PC-9 (cell line): ENCODE results near the gene AATF. TPM values are rescaled to one million over a fixed set of nuclear protein-coding genes. Genes with fewer than 3 reads are reported as not detected.

ENCODE experiments used
- BruUV-seq: library from RNA; stranded (reverse); fragments of 400-500 nt; replicated peaks from 2 replicates; lab custom pipeline; 2021; lab: Mats Ljungman, UMichigan
- CTCF ChIA-PET: fragments of 300-600 bp; sonication (Branson Sonifier 250); formaldehyde crosslinking; loops from one replicate; lab custom pipeline; 2022; ENCODE audit warnings: antibody characterized with exemption; lab: Charles Lee
- POLR2A ChIA-PET: fragments of 300-600 bp; sonication (Branson Sonifier 250); formaldehyde crosslinking; loops from one replicate; lab custom pipeline; 2022; ENCODE audit warnings: antibody characterized with exemption; ENCODE audit not compliant: unreplicated experiment; lab: Charles Lee
- DNase-seq, 2 experiments: peaks; one replicate each; pipeline versions ENCODE4 v3.0.0 to v3.0.0-alpha.2; 2015 to 2022; ENCODE audit warnings: mixed read lengths in 1 of 2
- H2AFZ ChIP-seq: fragments of 200-600 bp; sonication (generic); 2 replicates; pipeline ENCODE4 v1.8.1; 2017; ENCODE audit warnings: antibody characterized with exemption
- H3F3A ChIP-seq: fragments of 200-600 bp; sonication (generic); 2 replicates; pipeline ENCODE4 v1.8.1; 2017; ENCODE audit warnings: antibody characterized with exemption, mild to moderate bottlenecking, low read depth; ENCODE audit not compliant: insufficient read depth
- H3K27ac ChIP-seq: fragments of 200-600 bp; sonication (generic); 2 replicates; pipeline ENCODE4 v1.6.1; 2016; ENCODE audit warnings: mixed run types
- H3K27me3 ChIP-seq: fragments of 200-600 bp; sonication (generic); 2 replicates; pipeline ENCODE4 v1.6.1; 2016; ENCODE audit warnings: low read depth, mixed run types; ENCODE audit not compliant: insufficient read depth
- H3K36me3 ChIP-seq: fragments of 200-600 bp; sonication (generic); 2 replicates; pipeline ENCODE4 v1.6.1; 2016; ENCODE audit warnings: low read depth, mixed run types
- H3K4me1 ChIP-seq: fragments of 200-600 bp; sonication (generic); replicated peaks from 2 replicates; pipeline ENCODE4 v1.6.1; 2016; ENCODE audit warnings: mixed run types; ENCODE audit not compliant: insufficient read depth
- H3K4me2 ChIP-seq: fragments of 200-600 bp; sonication (generic); 2 replicates; pipeline ENCODE4 v1.6.1; 2017; ENCODE audit warnings: mixed run types
- H3K4me3 ChIP-seq: fragments of 200-600 bp; sonication (generic); 2 replicates; pipeline ENCODE4 v1.6.1; 2016; ENCODE audit warnings: mixed run types
- H3K79me2 ChIP-seq: fragments of 200-600 bp; sonication (generic); 2 replicates; pipeline ENCODE4 v1.6.1; 2017; ENCODE audit warnings: low read depth, mixed run types
- H3K9me2 ChIP-seq: fragments of 200-600 bp; sonication (generic); 2 replicates; pipeline ENCODE4 v1.8.1; 2017; ENCODE audit warnings: mild to moderate bottlenecking; ENCODE audit not compliant: insufficient read depth
- H3K9me3 ChIP-seq: fragments of 200-600 bp; sonication (generic); 2 replicates; pipeline ENCODE4 v1.8.1; 2016; ENCODE audit warnings: low read depth; ENCODE audit not compliant: insufficient read depth
- H4K20me1 ChIP-seq: fragments of 200-600 bp; sonication (generic); 2 replicates; pipeline ENCODE4 v1.8.1; 2017; ENCODE audit not compliant: insufficient read depth
- CTCF ChIP-seq: fragments of 200-600 bp; sonication (generic); conservative IDR thresholded peaks from 2 replicates; pipeline ENCODE4 v1.6.1; 2017; ENCODE audit warnings: mixed run types, antibody characterized with exemption, mild to moderate bottlenecking, moderate library complexity
- EZH2 ChIP-seq: fragments of 200-600 bp; sonication (generic); IDR thresholded peaks from 2 replicates; pipeline ENCODE4 v1.8.0; 2017; ENCODE audit warnings: antibody characterized with exemption, low read depth
- intact Hi-C: fragments of 100-400 bp; cut with micrococcal nuclease; formaldehyde crosslinking; loops from one replicate; pipeline ENCODE4 v1.10.0; 2022; ENCODE audit not compliant: unreplicated experiment
- total RNA-seq: library from RNA; stranded (reverse); gene quantifications from 2 replicates; pipeline ENCODE4 v1.2.3, GENCODE V29; 2021

AATF gene
- total RNA-seq, 1 experiment from 2014 or later, result 71.4 TPM

GRCh38 chr17:36946726-36947091 is 2.0 kb upstream of the AATF start:
- Histone ChIP-seq H3K36me3 (peaks cover 10% of the 10 kb centered on the region; the same call in 1 of the 2 replicates), H2AFZ (no peak overlapping the region), H3K9me2 (no peaks in the 10 kb centered on the region), H3F3A (peaks cover 24% of the 10 kb centered on the region), H3K27me3 (no peaks in the 10 kb centered on the region), H3K79me2 (peaks cover 32% of the 10 kb centered on the region), H3K4me3 (no peak overlapping the region), H3K9me3 (no peaks in the 10 kb centered on the region), H4K20me1 (peaks cover 11% of the 10 kb centered on the region; the same call in 1 of the 2 replicates), H3K27ac (no peak overlapping the region), H3K4me2 (no peak overlapping the region), H3K4me1 (peaks cover 27% of the 10 kb centered on the region; the same call in 1 of the 2 replicates)
- BruUV-seq, result no TSS peak
- CTCF ChIA-PET, result no interaction called here
- POLR2A ChIA-PET, result no interaction called here
- intact Hi-C loops, result loop anchor here (5.0 kb wide), 2 partner anchors 239 to 319 kb away; no protein-coding TSS in a partner anchor
- DNase-seq, result no peak
- TF ChIP-seq CTCF, result no peak
- no peak for TF ChIP-seq EZH2

DNA sequence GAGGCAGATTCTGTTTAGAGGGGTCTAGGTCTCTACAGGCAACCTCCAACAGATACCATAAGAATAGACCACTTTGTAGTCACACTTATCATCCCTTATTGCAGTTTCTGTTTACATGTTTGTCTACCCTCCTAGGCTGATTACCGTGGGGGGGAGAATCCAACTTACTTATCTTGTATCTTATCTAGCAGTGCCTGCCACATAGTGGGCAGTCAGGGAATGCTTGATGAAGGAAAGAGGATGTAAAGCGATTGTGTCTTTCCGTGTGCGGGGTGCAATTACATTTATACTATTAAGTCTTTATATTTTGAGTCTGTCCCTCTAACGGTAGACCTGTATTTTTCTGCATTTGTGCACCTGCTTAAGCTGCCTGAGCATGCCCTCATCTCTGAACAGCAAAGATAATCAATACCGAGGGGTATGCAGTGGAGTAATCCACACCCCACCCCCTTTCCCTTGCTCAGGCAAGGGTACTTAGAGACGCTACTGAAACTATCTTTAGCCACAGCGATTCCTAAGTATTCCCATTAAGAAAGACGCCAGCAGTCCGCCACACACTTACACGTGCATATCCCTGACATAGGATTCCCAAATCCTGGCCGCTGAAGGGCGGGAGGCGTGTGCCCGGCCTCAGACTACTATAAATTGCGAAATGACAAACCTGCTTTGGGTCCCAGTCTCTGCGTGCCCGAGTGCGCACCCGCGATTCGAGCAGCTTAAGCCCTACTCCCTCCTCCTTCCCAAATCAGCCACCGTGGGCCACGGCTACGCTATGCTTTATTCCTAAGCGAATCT is 635 bp upstream of the AATF start:
- intact Hi-C loops, result loop anchor here (1.0 to 5.0 kb wide), 4 partner anchors 10 to 321 kb away; no protein-coding TSS in a partner anchor
- BruUV-seq, result TSS peak; percentile 90
- H3K4me3 ChIP-seq, result peak overlapping the region; percentile 88
- TF ChIP-seq CTCF, result no peak
- TF ChIP-seq EZH2, result no peak
- H3K9me3 ChIP-seq, result no peaks in the 10 kb centered on the region
- H3K4me1 ChIP-seq, result peaks cover 33% of the 10 kb centered on the region; the same call in 1 of the 2 replicates
- no peaks in the 10 kb centered on the region for H3K27me3 ChIP-seq
- H3K36me3 ChIP-seq, result peaks cover 24% of the 10 kb centered on the region
- peak overlapping the region; percentile 93 for H3K4me2 ChIP-seq
- H3K79me2 ChIP-seq, result peaks cover 43% of the 10 kb centered on the region
- CTCF ChIA-PET, result no interaction called here
- POLR2A ChIA-PET, result interaction anchor here (0.7 kb wide), 1 partner anchor 11 kb away, joined by 3 read pairs; the partner anchor contains the start of gene LHX1
- H3K9me2 ChIP-seq, result no peaks in the 10 kb centered on the region
- peaks cover 19% of the 10 kb centered on the region; the same call in 1 of the 2 replicates for H4K20me1 ChIP-seq
- peaks cover 24% of the 10 kb centered on the region for H3F3A ChIP-seq
- no peak for DNase-seq
- peak overlapping the region; percentile 34 for H3K27ac ChIP-seq
- H2AFZ ChIP-seq, result peak overlapping the region; percentile 88

- peaks cover 17% of the 10 kb centered on the region for H3F3A ChIP-seq
- intact Hi-C loops, result loop anchor here (5.0 kb wide), 2 partner anchors 242 to 322 kb away; no protein-coding TSS in a partner anchor
- no peaks in the 10 kb centered on the region for H3K9me3 ChIP-seq
- peaks cover 33% of the 10 kb centered on the region for H3K36me3 ChIP-seq
- POLR2A ChIA-PET, result interaction anchor here (0.6 to 1.1 kb wide), 4 partner anchors 12 to 31 kb away, joined by 3 to 8 read pairs (median 4); no protein-coding TSS in a partner anchor
- no peaks in the 10 kb centered on the region for H3K9me2 ChIP-seq
- H4K20me1 ChIP-seq, result peaks cover 19% of the 10 kb centered on the region; the same call in 1 of the 2 replicates
- peak overlapping the region; percentile 82 for H3K27ac ChIP-seq
- TF ChIP-seq EZH2 (no peak), CTCF (no peak)
- CTCF ChIA-PET, result interaction anchor here (0.6 kb wide), 1 partner anchor 129 kb away, joined by 3 read pairs; no protein-coding TSS in a partner anchor
- H3K79me2 ChIP-seq, result peaks cover 49% of the 10 kb centered on the region
- H2AFZ ChIP-seq, result peak overlapping the region; percentile 77
- peak overlapping the region; percentile 93 for H3K4me2 ChIP-seq
- H3K4me3 ChIP-seq, result peak overlapping the region; percentile 88
- DNase-seq, result no peak
- H3K4me1 ChIP-seq, result peaks cover 33% of the 10 kb centered on the region; the same call in 1 of the 2 replicates
- H3K27me3 ChIP-seq, result no peaks in the 10 kb centered on the region
- BruUV-seq, result TSS peak; percentile 46
Measured at GRCh38 chr17:36949461-36949927, 740 bp downstream of the AATF start.
